Endothelial cell of umbilical vein (primary cell): Measurements from ENCODE around the gene USH2A. TPM values are rescaled to one million over a fixed set of nuclear protein-coding genes. Genes with fewer than 3 reads are reported as not detected.

Experiments used
- BruUV-seq: library from RNA; stranded (reverse); fragments of 400-500 nt; replicated peaks from 2 replicates; lab custom pipeline; 2021; lab: Mats Ljungman, UMichigan
- CTCF ChIA-PET: fragments of 300-600, 350-600 bp; sonication (Branson Sonifier 250); formaldehyde crosslinking; loops from one replicate; lab custom pipeline; 2021; ENCODE audit warnings: antibody characterized with exemption, inconsistent platforms; lab: Charles Lee
- POLR2A ChIA-PET: fragments of 300-600, 350-600 bp; sonication (Branson Sonifier 250); formaldehyde crosslinking; loops from one replicate; lab custom pipeline; 2021; ENCODE audit warnings: antibody characterized with exemption, inconsistent platforms; lab: Charles Lee
- DNase-seq: peaks from one replicate; pipeline ENCODE4 v3.0.0-alpha.2; 2011; ENCODE audit warnings: low read depth, low spot score
- FAIRE-seq: peaks from 2 replicates; lab custom pipeline; 2011; peaks lifted over from hg19 to GRCh38; lab: Jason Lieb, UNC
- H2AFZ ChIP-seq: 2 replicates; pipeline ENCODE4 v1.6.0; 2012; ENCODE audit warnings: low read depth, low read length, control low read depth, inconsistent platforms
- H3K27ac ChIP-seq: 2 replicates; pipeline ENCODE4 v1.5.1; 2011; ENCODE audit warnings: low read depth, mild to moderate bottlenecking, control low read depth, low read length, moderate library complexity; ENCODE audit not compliant: insufficient read depth
- H3K27me3 ChIP-seq, 2 experiments: 2 replicates each; pipeline versions ENCODE4 v1.6.0 to v1.6.1; 2011; ENCODE audit warnings: low read length in 2 of 2, mixed read lengths in 1 of 2; ENCODE audit not compliant: control insufficient read depth in 2 of 2, insufficient read depth in 2 of 2
- H3K36me3 ChIP-seq, 2 experiments: 2 replicates in 1 of 2; 3 replicates in 1 of 2; pipeline ENCODE4 v1.5.1; 2011; ENCODE audit warnings: low read length in 2 of 2, mild to moderate bottlenecking in 1 of 2, moderate library complexity in 1 of 2; ENCODE audit not compliant: control insufficient read depth in 2 of 2, insufficient read depth in 2 of 2; ENCODE audit errors: extremely low read depth in 1 of 2
- H3K4me1 ChIP-seq: 3 replicates; pipeline ENCODE4 v1.5.1; 2011; ENCODE audit warnings: mild to moderate bottlenecking, low read length; ENCODE audit not compliant: control insufficient read depth, insufficient read depth; ENCODE audit errors: extremely low read depth
- H3K4me2 ChIP-seq: 2 replicates; pipeline ENCODE4 v1.6.1; 2011; ENCODE audit warnings: low read length, control low read depth, mixed read lengths; ENCODE audit not compliant: insufficient read depth
- H3K4me3 ChIP-seq, 3 experiments: fragments of 200-600 bp in 1 of 3; sonication (generic), shearing (Covaris generic) in 1 of 3; replicated peaks in 1 of 3; 2 replicates each; pipeline ENCODE4 v1.5.1; 2011 to 2016; ENCODE audit warnings: control low read depth in 3 of 3, low read length in 3 of 3, mild to moderate bottlenecking in 2 of 3, inconsistent platforms in 1 of 3, low read depth in 1 of 3, moderate library complexity in 1 of 3; ENCODE audit not compliant: insufficient read depth in 1 of 3
- H3K79me2 ChIP-seq: 2 replicates; pipeline ENCODE4 v1.6.0; 2012; ENCODE audit warnings: low read length, inconsistent platforms; ENCODE audit not compliant: control insufficient read depth, insufficient read depth
- H3K9ac ChIP-seq: replicated peaks from 2 replicates; pipeline ENCODE3; 2011; ENCODE audit warnings: low read length, control low read depth; ENCODE audit not compliant: insufficient read depth; ENCODE audit errors: extremely low read depth
- H3K9me1 ChIP-seq: replicated peaks from 3 replicates; pipeline ENCODE4 v1.6.0; 2011; ENCODE audit warnings: mild to moderate bottlenecking, low read length; ENCODE audit not compliant: control insufficient read depth, insufficient read depth; ENCODE audit errors: extremely low read depth
- H3K9me3 ChIP-seq: replicated peaks from 2 replicates; pipeline ENCODE4 v1.5.1; 2012; ENCODE audit warnings: low read length, inconsistent platforms; ENCODE audit not compliant: control insufficient read depth, insufficient read depth
- H4K20me1 ChIP-seq: replicated peaks from 2 replicates; pipeline ENCODE3; 2011; ENCODE audit warnings: mild to moderate bottlenecking, low read length; ENCODE audit not compliant: control insufficient read depth, insufficient read depth; ENCODE audit errors: extremely low read depth
- EZH2 ChIP-seq: IDR thresholded peaks from 2 replicates; pipeline ENCODE4 v1.6.1; 2012; ENCODE audit warnings: borderline replicate concordance, low read depth, mild to moderate bottlenecking, moderate library complexity, low read length, inconsistent platforms; ENCODE audit not compliant: severe bottlenecking
- FOS ChIP-seq: IDR thresholded peaks from 2 replicates; pipeline ENCODE4 v1.6.1; 2011; ENCODE audit warnings: mild to moderate bottlenecking, low read length, moderate library complexity, borderline replicate concordance; ENCODE audit not compliant: insufficient read depth
- GATA2 ChIP-seq: IDR thresholded peaks from 2 replicates; pipeline ENCODE4 v1.7.0; 2011; ENCODE audit warnings: low read depth, mild to moderate bottlenecking, moderate library complexity, mixed read lengths, low read length; ENCODE audit not compliant: insufficient read length, insufficient read depth
- JUN ChIP-seq: IDR thresholded peaks from 2 replicates; pipeline ENCODE4 v1.6.1; 2011; ENCODE audit warnings: borderline replicate concordance, low read depth; ENCODE audit not compliant: insufficient read length, insufficient read depth
- MYC ChIP-seq: IDR thresholded peaks from one replicate; pipeline ENCODE4 v1.6.1; 2011; ENCODE audit warnings: mild to moderate bottlenecking, low read depth, low read length
- POLR2A ChIP-seq: IDR thresholded peaks from 2 replicates; pipeline ENCODE4 v1.6.1; 2012; ENCODE audit warnings: low read depth, mild to moderate bottlenecking, control low read depth, low read length
- POLR2AphosphoS5 ChIP-seq: IDR thresholded peaks from 2 replicates; pipeline ENCODE4 v1.6.1; 2012; ENCODE audit warnings: low read depth, mild to moderate bottlenecking, control low read depth, low read length, moderate library complexity; ENCODE audit not compliant: insufficient read depth
- dilution Hi-C: fragments of 300-500 bp; cut with MboI; formaldehyde crosslinking; loops from one replicate; pipeline ENCODE4 v1.15.0; 2019; ENCODE audit warnings: low sequenced_read_pairs; ENCODE audit not compliant: extremely low pct_ligation_motif_present
- intact Hi-C: fragments of 100-400 bp; cut with micrococcal nuclease; formaldehyde crosslinking; loops from one replicate; pipeline ENCODE4 v1.10.0; 2022
- polyA plus RNA-seq, 4 experiments: library from polyadenylated mRNA; depleted of rRNA in 3 of 4; stranded (reverse) in 3 of 4; unstranded in 1 of 4; fragments of >200 nt; gene quantifications; 2 replicates each; pipeline versions ENCODE4 v1.2.1 to v1.2.3, GENCODE V29; 2011 to 2012; ENCODE audit warnings: missing spikeins in 1 of 4
- total RNA-seq: library from RNA; stranded (reverse); gene quantifications from 2 replicates; pipeline ENCODE4 v1.2.3, GENCODE V29; 2021
- TF ChIP-seq, protein P1 (sequence below): IDR thresholded peaks from 2 replicates; pipeline ENCODE4 v1.6.1; 2011; ENCODE audit not compliant: insufficient read depth, insufficient read length
- TF ChIP-seq, protein P2 (sequence below), 2 donors: IDR thresholded peaks; 1 replicate in 1 of 2; 2 replicates in 1 of 2; pipeline ENCODE4 v1.5.1; 2011; ENCODE audit warnings: low read length in 2 of 2, mild to moderate bottlenecking in 2 of 2, moderate library complexity in 2 of 2, control low read depth in 1 of 2, inconsistent platforms in 1 of 2, low read depth in 1 of 2; ENCODE audit not compliant: insufficient read depth in 1 of 2; ENCODE audit errors: extremely low read depth in 1 of 2

The USH2A gene
- total and polyA plus RNA-seq, 2 donors (not counting 3 experiments of a cell fraction or from before 2014, with no cell fraction given) = not detected

DNA sequence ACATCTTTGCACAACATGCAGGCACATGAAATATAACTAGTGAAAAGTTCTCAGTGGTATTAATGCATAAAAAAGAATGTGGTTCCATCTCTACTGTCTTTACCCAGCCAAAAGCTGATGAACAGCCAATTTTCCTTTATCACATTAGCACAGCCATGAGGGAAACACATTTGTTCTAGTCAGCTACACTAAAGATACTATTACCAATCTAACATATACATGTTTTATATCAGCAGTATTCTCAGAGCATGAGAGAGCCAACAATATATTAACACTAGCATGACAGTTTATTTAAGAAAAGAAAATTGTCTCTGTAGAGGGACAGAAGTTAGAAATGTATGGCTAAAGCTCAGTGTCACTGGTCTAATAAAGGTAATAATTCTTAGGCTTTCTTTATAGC is 56.3 kb downstream of the USH2A start:
- Histone ChIP-seq H3K36me3 (no peaks in the 10 kb centered on the region), H4K20me1 (no peaks in the 10 kb centered on the region), H3K9me1 (no peaks in the 10 kb centered on the region), H3K4me3 (no peak overlapping the region), H3K9ac (no peak overlapping the region), H3K4me2 (no peak overlapping the region), H3K9me3 (peaks cover 2% of the 10 kb centered on the region), H3K79me2 (no peaks in the 10 kb centered on the region), H2AFZ (no peak overlapping the region), H3K4me1 (no peaks in the 10 kb centered on the region), H3K27ac (no peak overlapping the region), H3K27me3 (no peaks in the 10 kb centered on the region)
- DNase-seq (no peak), FAIRE-seq (no peak)
- CTCF ChIA-PET = no interaction called here
- TF ChIP-seq POLR2A (no peak), FOS (no peak), MYC (no peak), POLR2AphosphoS5 (no peak), GATA2 (no peak), EZH2 (no peak), JUN (no peak)
- TF ChIP-seq, protein P1, sequence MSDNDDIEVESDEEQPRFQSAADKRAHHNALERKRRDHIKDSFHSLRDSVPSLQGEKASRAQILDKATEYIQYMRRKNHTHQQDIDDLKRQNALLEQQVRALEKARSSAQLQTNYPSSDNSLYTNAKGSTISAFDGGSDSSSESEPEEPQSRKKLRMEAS = no peak
- TF ChIP-seq, protein P2, sequence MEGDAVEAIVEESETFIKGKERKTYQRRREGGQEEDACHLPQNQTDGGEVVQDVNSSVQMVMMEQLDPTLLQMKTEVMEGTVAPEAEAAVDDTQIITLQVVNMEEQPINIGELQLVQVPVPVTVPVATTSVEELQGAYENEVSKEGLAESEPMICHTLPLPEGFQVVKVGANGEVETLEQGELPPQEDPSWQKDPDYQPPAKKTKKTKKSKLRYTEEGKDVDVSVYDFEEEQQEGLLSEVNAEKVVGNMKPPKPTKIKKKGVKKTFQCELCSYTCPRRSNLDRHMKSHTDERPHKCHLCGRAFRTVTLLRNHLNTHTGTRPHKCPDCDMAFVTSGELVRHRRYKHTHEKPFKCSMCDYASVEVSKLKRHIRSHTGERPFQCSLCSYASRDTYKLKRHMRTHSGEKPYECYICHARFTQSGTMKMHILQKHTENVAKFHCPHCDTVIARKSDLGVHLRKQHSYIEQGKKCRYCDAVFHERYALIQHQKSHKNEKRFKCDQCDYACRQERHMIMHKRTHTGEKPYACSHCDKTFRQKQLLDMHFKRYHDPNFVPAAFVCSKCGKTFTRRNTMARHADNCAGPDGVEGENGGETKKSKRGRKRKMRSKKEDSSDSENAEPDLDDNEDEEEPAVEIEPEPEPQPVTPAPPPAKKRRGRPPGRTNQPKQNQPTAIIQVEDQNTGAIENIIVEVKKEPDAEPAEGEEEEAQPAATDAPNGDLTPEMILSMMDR (IDR thresholded peaks at IDR 0.05; ENCODE audit: extremely low read depth in 1 of 2, insufficient read depth in 1 of 2, low read depth in 1 of 2, low read length in 2 of 2) = no peak
- POLR2A ChIA-PET = no interaction called here
- no TSS peak for BruUV-seq
- dilution Hi-C loops = no loop called here
- intact Hi-C loops = no loop called here
